Naive thymus-derived CD4-positive, alpha-beta T cell (primary cell): Measurements from ENCODE around the gene ETS2. TPM values are rescaled to one million over a fixed set of nuclear protein-coding genes. Genes with fewer than 3 reads are reported as not detected.
A peak's percentile ranks its signal among the peaks of the same experiment; 100 is the strongest.

Source experiments
- ATAC-seq: fragments of 150-1000 bp; cut with Tn5 transposase; 2 replicates; pipeline ENCODE4 v1.10.0; 2021; ENCODE audit warnings: mild to moderate bottlenecking, moderate library complexity
- CTCF ChIA-PET: fragments of 350-600 bp; sonication (Branson Sonifier 250); formaldehyde crosslinking; loops from one replicate; lab custom pipeline; 2021; ENCODE audit warnings: antibody characterized with exemption; lab: Charles Lee
- POLR2A ChIA-PET: fragments of 350-600 bp; sonication (Branson Sonifier 250); formaldehyde crosslinking; loops from one replicate; lab custom pipeline; 2021; ENCODE audit warnings: antibody characterized with exemption, inconsistent platforms; lab: Charles Lee
- DNase-seq, 9 donors: peaks; one replicate each; pipeline versions ENCODE4 v3.0.0 to v3.0.0-alpha.2; 2020 to 2022; ENCODE audit warnings: mixed read lengths in 1 of 9
- H3K27ac ChIP-seq: one replicate; pipeline ENCODE4 v1.7.0; 2013; ENCODE audit warnings: mild to moderate bottlenecking, low read depth, low read length, moderate library complexity
- H3K27me3 ChIP-seq, 2 donors: one replicate each; pipeline ENCODE4 v1.7.0; 2013; ENCODE audit warnings: low read length in 2 of 2, mild to moderate bottlenecking in 2 of 2, moderate library complexity in 2 of 2; ENCODE audit not compliant: control insufficient read depth in 2 of 2, insufficient read depth in 2 of 2
- H3K36me3 ChIP-seq, 3 experiments: 1 replicate in 2 of 3; 2 replicates in 1 of 3; pipeline ENCODE4 v1.7.0; 2013; ENCODE audit warnings: low read length in 3 of 3, mild to moderate bottlenecking in 3 of 3, moderate library complexity in 1 of 3; ENCODE audit not compliant: insufficient read depth in 3 of 3, control insufficient read depth in 2 of 3
- H3K4me1 ChIP-seq, 2 donors: one replicate each; pipeline ENCODE4 v1.7.0; 2013; ENCODE audit warnings: low read length in 2 of 2, mild to moderate bottlenecking in 2 of 2, moderate library complexity in 1 of 2; ENCODE audit not compliant: control insufficient read depth in 2 of 2, insufficient read depth in 2 of 2
- H3K4me3 ChIP-seq: 2 replicates; pipeline ENCODE4 v1.7.0; 2013; ENCODE audit warnings: mild to moderate bottlenecking, low read length
- H3K9me3 ChIP-seq, 3 experiments: 1 replicate in 2 of 3; 2 replicates in 1 of 3; pipeline ENCODE4 v1.7.0; 2013; ENCODE audit warnings: low read length in 3 of 3; ENCODE audit not compliant: control insufficient read depth in 2 of 3
- H3K27ac Mint-ChIP-seq, 9 donors: one replicate each; pipeline ENCODE4 v1.8.0; 2020 to 2022; ENCODE audit warnings: mixed read lengths in 9 of 9, mild to moderate bottlenecking in 8 of 9, moderate library complexity in 5 of 9, inconsistent platforms in 2 of 9
- H3K27me3 Mint-ChIP-seq, 5 donors: one replicate each; pipeline ENCODE4 v1.8.0; 2021 to 2022; ENCODE audit warnings: mixed read lengths in 5 of 5, mild to moderate bottlenecking in 1 of 5
- H3K36me3 Mint-ChIP-seq, 5 donors: one replicate each; pipeline ENCODE4 v1.8.0; 2020 to 2022; ENCODE audit warnings: mixed read lengths in 5 of 5, mild to moderate bottlenecking in 3 of 5, inconsistent platforms in 1 of 5
- H3K4me1 Mint-ChIP-seq, 7 donors: one replicate each; pipeline ENCODE4 v1.8.0; 2020 to 2022; ENCODE audit warnings: mixed read lengths in 7 of 7, mild to moderate bottlenecking in 3 of 7, inconsistent platforms in 1 of 7
- H3K4me3 Mint-ChIP-seq, 10 donors: one replicate each; pipeline ENCODE4 v1.8.0; 2020 to 2022; ENCODE audit warnings: mild to moderate bottlenecking in 10 of 10, mixed read lengths in 10 of 10, moderate library complexity in 6 of 10, inconsistent platforms in 2 of 10
- H3K9me3 Mint-ChIP-seq, 11 donors: one replicate each; pipeline ENCODE4 v1.8.0; 2020 to 2022; ENCODE audit warnings: mixed read lengths in 11 of 11, mild to moderate bottlenecking in 4 of 11, inconsistent platforms in 1 of 11, moderate library complexity in 1 of 11
- intact Hi-C, 2 donors: fragments of 100-400 bp; cut with micrococcal nuclease; formaldehyde crosslinking; loops; one replicate each; pipeline ENCODE4 v1.15.1; 2023
- polyA plus RNA-seq, 2 donors: library from polyadenylated mRNA; unstranded; fragments of 300-500 nt; fragmentation: Illumina TruSeq; gene quantifications; one replicate each; pipeline ENCODE4 v1.2.3, GENCODE V29; 2021
- total RNA-seq, 6 experiments: library from RNA in 5 of 6; stranded (reverse) in 5 of 6; gene quantifications; 1 replicate in 5 of 6; 2 replicates in 1 of 6; pipeline ENCODE4 v1.2.3 and lab custom pipeline; 2021 to 2026

ETS2 gene
- total and polyA plus RNA-seq, 7 experiments from 2014 or later = 3.4 to 61.1 (median 17.1) TPM

- H3K36me3 ChIP-seq = no peaks in the 10 kb centered on the region
- Mint-ChIP-seq H3K27ac (no peak overlapping the region), H3K36me3 (no peaks in the 10 kb centered on the region), H3K9me3 (peaks cover 0 to 2% (median 0%) of the 10 kb centered on the region in 11 donors), H3K4me1 (peaks cover 2 to 11% (median 8%) of the 10 kb centered on the region in 7 donors), H3K4me3 (no peak overlapping the region), H3K27me3 (peaks cover 0 to 6% (median 3%) of the 10 kb centered on the region in 5 donors)
- ChIA-PET CTCF (no interaction called here), POLR2A (interaction anchor here (0.5 kb wide), 1 partner anchor 10 kb away, joined by 4 read pairs; no protein-coding TSS in a partner anchor)
- ATAC-seq (no peak), DNase-seq (no peak)
- H3K27ac ChIP-seq = no peak overlapping the region
- H3K4me1 ChIP-seq = no peaks in the 10 kb centered on the region
- intact Hi-C loops = no loop called here
- no peaks in the 10 kb centered on the region for H3K9me3 ChIP-seq
- no peaks in the 10 kb centered on the region for H3K27me3 ChIP-seq
- no peak overlapping the region for H3K4me3 ChIP-seq
These were observed 12.9 kb upstream of the ETS2 start for GRCh38 chr21:38792676-38793459.

GRCh38 chr21:38793926-38794713 lies 11.6 kb upstream of the ETS2 start:
- Mint-ChIP-seq H3K27ac (no peak overlapping the region), H3K4me1 (peaks cover 2 to 11% (median 9%) of the 10 kb centered on the region in 7 donors), H3K36me3 (no peaks in the 10 kb centered on the region), H3K27me3 (peaks cover 0 to 6% (median 3%) of the 10 kb centered on the region in 5 donors), H3K9me3 (peaks cover 0 to 2% (median 0%) of the 10 kb centered on the region in 11 donors), H3K4me3 (no peak overlapping the region)
- no peak for ATAC-seq
- H3K27ac ChIP-seq = no peak overlapping the region
- H3K27me3 ChIP-seq = no peaks in the 10 kb centered on the region
- H3K4me3 ChIP-seq = no peak overlapping the region
- ChIA-PET POLR2A (no interaction called here), CTCF (no interaction called here)
- H3K36me3 ChIP-seq = no peaks in the 10 kb centered on the region
- no peak for DNase-seq
- no peaks in the 10 kb centered on the region for H3K9me3 ChIP-seq
- intact Hi-C loops = no loop called here
- H3K4me1 ChIP-seq = no peaks in the 10 kb centered on the region

DNA sequence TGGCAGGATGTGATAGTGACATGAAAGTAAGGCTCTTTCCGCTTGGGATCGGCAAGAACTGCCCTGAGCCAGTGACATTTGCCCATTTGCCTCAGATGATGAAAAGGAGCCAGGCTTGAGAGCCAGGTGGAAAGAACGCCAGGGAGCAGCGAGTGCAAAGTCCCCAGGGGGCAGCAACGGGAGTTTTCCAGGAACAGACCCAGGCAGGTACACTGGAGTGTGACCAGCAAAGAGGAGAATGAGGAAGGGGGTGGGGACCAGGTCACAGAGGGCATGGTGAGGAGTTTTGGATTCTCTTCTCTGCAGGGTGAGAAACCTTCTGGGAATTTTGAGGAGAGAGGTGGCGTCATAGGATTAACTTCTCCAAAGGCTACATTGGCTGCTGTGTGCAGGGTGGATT lies 10.8 kb upstream of the ETS2 start:
- H3K4me1 ChIP-seq = no peaks in the 10 kb centered on the region
- no peak overlapping the region for H3K4me3 Mint-ChIP-seq
- ATAC-seq (no peak), DNase-seq (no peak)
- H3K27ac ChIP-seq = no peak overlapping the region
- intact Hi-C loops = no loop called here
- CTCF ChIA-PET = no interaction called here
- H3K27me3 ChIP-seq = no peaks in the 10 kb centered on the region
- POLR2A ChIA-PET = no interaction called here
- peaks cover 2 to 11% (median 9%) of the 10 kb centered on the region in 7 donors for H3K4me1 Mint-ChIP-seq
- peaks cover 0 to 6% (median 4%) of the 10 kb centered on the region in 5 donors for H3K27me3 Mint-ChIP-seq
- no peak overlapping the region for H3K4me3 ChIP-seq
- H3K36me3 ChIP-seq = no peaks in the 10 kb centered on the region
- no peak overlapping the region for H3K27ac Mint-ChIP-seq
- no peaks in the 10 kb centered on the region for H3K9me3 ChIP-seq
- no peaks in the 10 kb centered on the region for H3K36me3 Mint-ChIP-seq
- peaks cover 0 to 2% (median 0%) of the 10 kb centered on the region in 11 donors for H3K9me3 Mint-ChIP-seq

DNA sequence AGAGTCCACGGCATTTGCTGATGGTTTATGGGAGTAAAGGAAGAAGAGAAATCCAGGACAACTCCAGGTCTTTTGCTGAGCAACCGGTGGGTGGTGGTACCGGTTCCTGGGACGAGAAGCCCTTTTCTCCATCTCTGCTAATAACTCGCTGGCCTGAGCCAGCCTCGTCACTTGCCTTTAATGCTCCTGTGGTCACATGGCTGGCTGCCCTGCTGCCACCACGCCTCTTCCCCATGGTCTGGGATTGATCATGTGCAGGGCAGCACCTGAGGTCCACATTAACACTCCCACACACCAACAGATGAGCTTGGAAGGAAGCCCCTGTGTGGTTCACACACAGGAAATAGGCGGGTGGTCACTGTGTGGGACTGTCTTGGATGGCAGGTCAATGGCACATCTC lies 10.3 kb upstream of the ETS2 start:
- H3K9me3 ChIP-seq = no peaks in the 10 kb centered on the region
- Mint-ChIP-seq H3K4me3 (no peak overlapping the region), H3K36me3 (no peaks in the 10 kb centered on the region), H3K4me1 (peaks cover 2 to 10% (median 8%) of the 10 kb centered on the region in 7 donors), H3K27ac (no peak overlapping the region), H3K27me3 (peaks cover 0 to 8% (median 5%) of the 10 kb centered on the region in 5 donors), H3K9me3 (peaks cover 0 to 2% (median 0%) of the 10 kb centered on the region in 11 donors)
- H3K36me3 ChIP-seq = no peaks in the 10 kb centered on the region
- POLR2A ChIA-PET = no interaction called here
- no peak for DNase-seq
- H3K4me1 ChIP-seq = no peaks in the 10 kb centered on the region
- no peaks in the 10 kb centered on the region for H3K27me3 ChIP-seq
- no peak overlapping the region for H3K4me3 ChIP-seq
- CTCF ChIA-PET = no interaction called here
- no peak for ATAC-seq
- H3K27ac ChIP-seq = no peak overlapping the region
- intact Hi-C loops = no loop called here

- Histone ChIP-seq H3K36me3 (no peaks in the 10 kb centered on the region), H3K4me3 (no peak overlapping the region), H3K27ac (no peak overlapping the region), H3K4me1 (no peaks in the 10 kb centered on the region), H3K27me3 (no peaks in the 10 kb centered on the region), H3K9me3 (no peaks in the 10 kb centered on the region)
- ChIA-PET CTCF (no interaction called here), POLR2A (no interaction called here)
- H3K27me3 Mint-ChIP-seq = peaks cover 0 to 8% (median 5%) of the 10 kb centered on the region in 5 donors
- peaks cover 0 to 4% (median 0%) of the 10 kb centered on the region in 7 donors for H3K4me1 Mint-ChIP-seq
- H3K36me3 Mint-ChIP-seq = no peaks in the 10 kb centered on the region
- intact Hi-C loops = no loop called here
- H3K9me3 Mint-ChIP-seq = peaks cover 0 to 2% (median 0%) of the 10 kb centered on the region in 11 donors
- no peak overlapping the region for H3K27ac Mint-ChIP-seq
- no peak for ATAC-seq
- no peak overlapping the region for H3K4me3 Mint-ChIP-seq
- DNase-seq = no peak
These were observed 9.3 kb upstream of the ETS2 start for GRCh38 chr21:38796424-38796823.

DNA sequence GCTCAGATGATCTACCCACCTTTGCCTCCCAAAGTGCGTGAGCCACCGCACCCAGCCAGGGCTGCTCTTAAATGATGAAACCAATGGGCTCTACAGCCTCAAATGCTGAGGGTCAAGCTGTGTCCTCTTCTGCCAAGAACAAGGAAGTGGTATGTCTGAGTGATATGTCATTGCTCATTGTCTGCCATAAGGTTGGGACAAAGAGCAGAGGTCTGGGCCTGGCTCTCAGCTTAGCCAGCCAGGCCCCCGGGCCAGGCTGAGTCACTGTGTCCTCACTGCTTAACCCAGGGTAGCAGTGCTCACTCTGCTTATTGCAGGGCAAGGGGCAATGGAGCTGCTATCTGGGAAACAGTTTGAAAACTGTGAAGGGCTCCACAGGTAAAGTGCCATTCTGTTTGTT lies 8.3 kb upstream of the ETS2 start:
- ChIA-PET POLR2A (no interaction called here), CTCF (no interaction called here)
- Histone ChIP-seq H3K9me3 (no peaks in the 10 kb centered on the region), H3K4me3 (no peak overlapping the region), H3K27ac (no peak overlapping the region), H3K4me1 (no peaks in the 10 kb centered on the region), H3K36me3 (no peaks in the 10 kb centered on the region), H3K27me3 (no peaks in the 10 kb centered on the region)
- peaks cover 0 to 4% (median 0%) of the 10 kb centered on the region in 7 donors for H3K4me1 Mint-ChIP-seq
- DNase-seq (no peak), ATAC-seq (peak; percentile 76)
- H3K9me3 Mint-ChIP-seq = peaks cover 0 to 2% (median 0%) of the 10 kb centered on the region in 11 donors
- H3K27me3 Mint-ChIP-seq = peaks cover 0 to 8% (median 5%) of the 10 kb centered on the region in 5 donors
- no peaks in the 10 kb centered on the region for H3K36me3 Mint-ChIP-seq
- intact Hi-C loops = no loop called here
- H3K4me3 Mint-ChIP-seq = no peak overlapping the region
- no peak overlapping the region for H3K27ac Mint-ChIP-seq
